MM.1S (cell line): Measurements from ENCODE around the gene GNPTG.

Experiments used
- EZH2 ChIP-seq: fragments of 300-600 bp; sonication (generic); optimal IDR thresholded peaks from 2 replicates; pipeline ENCODE3; 2017; ENCODE audit warnings: low read depth, mild to moderate bottlenecking, antibody characterized with exemption, low read length, mixed read lengths
- EZH2phosphoT487 ChIP-seq: fragments of 300-600 bp; sonication (generic); IDR thresholded peaks from 2 replicates; pipeline ENCODE4 v1.6.1; 2018; ENCODE audit warnings: antibody characterized with exemption, low read length
- TF ChIP-seq, protein P1 (sequence below): fragments of 300-600 bp; sonication (generic); IDR thresholded peaks from 2 replicates; pipeline ENCODE4 v1.5.1; 2016; ENCODE audit warnings: antibody characterized with exemption, low read length, mixed read lengths

DNA sequence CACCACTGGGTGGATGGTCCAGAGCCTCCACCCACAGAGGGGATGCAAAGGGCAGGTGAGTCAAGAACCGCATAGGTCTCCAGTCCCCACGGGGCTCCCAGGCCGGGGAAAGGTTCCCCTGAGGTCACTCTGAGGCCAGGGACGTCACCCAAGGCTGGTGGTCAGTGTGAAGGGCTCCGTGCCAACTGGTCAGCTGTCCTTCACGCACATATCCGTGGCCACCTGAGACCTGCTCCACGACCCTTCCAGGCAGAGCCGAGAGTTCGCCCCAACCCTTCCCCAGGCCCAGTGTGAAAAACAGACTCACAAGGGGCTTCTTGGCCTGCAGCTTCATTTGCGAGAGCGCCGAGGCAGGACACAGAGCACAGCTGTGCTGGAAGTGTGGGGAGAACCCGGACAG lies 2.8 kb upstream of the GNPTG start:
- TF ChIP-seq, protein P1, sequence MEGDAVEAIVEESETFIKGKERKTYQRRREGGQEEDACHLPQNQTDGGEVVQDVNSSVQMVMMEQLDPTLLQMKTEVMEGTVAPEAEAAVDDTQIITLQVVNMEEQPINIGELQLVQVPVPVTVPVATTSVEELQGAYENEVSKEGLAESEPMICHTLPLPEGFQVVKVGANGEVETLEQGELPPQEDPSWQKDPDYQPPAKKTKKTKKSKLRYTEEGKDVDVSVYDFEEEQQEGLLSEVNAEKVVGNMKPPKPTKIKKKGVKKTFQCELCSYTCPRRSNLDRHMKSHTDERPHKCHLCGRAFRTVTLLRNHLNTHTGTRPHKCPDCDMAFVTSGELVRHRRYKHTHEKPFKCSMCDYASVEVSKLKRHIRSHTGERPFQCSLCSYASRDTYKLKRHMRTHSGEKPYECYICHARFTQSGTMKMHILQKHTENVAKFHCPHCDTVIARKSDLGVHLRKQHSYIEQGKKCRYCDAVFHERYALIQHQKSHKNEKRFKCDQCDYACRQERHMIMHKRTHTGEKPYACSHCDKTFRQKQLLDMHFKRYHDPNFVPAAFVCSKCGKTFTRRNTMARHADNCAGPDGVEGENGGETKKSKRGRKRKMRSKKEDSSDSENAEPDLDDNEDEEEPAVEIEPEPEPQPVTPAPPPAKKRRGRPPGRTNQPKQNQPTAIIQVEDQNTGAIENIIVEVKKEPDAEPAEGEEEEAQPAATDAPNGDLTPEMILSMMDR = no peak
- TF ChIP-seq EZH2 = no peak
- no peak for TF ChIP-seq EZH2phosphoT487
